H1 (cell line): Measurements from ENCODE around the gene GNAO1. TPM values are rescaled to one million over a fixed set of nuclear protein-coding genes. Genes with fewer than 3 reads are reported as not detected.

Experiments
- CHD7 ChIP-seq: fragments of 300-600 bp; sonication (generic); IDR thresholded peaks from 2 replicates; pipeline ENCODE4 v1.7.1; 2012; ENCODE audit warnings: low read length, moderate library complexity, mild to moderate bottlenecking, inconsistent platforms; ENCODE audit not compliant: insufficient replicate concordance
- CTBP2 ChIP-seq: IDR thresholded peaks from 2 replicates; pipeline ENCODE4 v1.7.0; 2011; ENCODE audit warnings: borderline replicate concordance, mild to moderate bottlenecking, moderate library complexity, mixed read lengths, low read length; ENCODE audit not compliant: insufficient read depth, insufficient read length
- MAFK ChIP-seq: IDR thresholded peaks from 2 replicates; pipeline ENCODE4 v1.6.1; 2012; ENCODE audit warnings: low read depth, mild to moderate bottlenecking, improper control_type of control experiment, low read length
- POLR2A ChIP-seq, 2 experiments: IDR thresholded peaks; 1 replicate in 1 of 2; 2 replicates in 1 of 2; pipeline ENCODE4 v1.6.1; 2011; ENCODE audit warnings: low read depth in 2 of 2, low read length in 2 of 2, mild to moderate bottlenecking in 2 of 2; ENCODE audit errors: control extremely low read depth in 1 of 2
- SP4 ChIP-seq: IDR thresholded peaks from 2 replicates; pipeline ENCODE4 v1.6.1; 2012; ENCODE audit warnings: low read length, inconsistent platforms
- TCF12 ChIP-seq: IDR thresholded peaks from 2 replicates; pipeline ENCODE4 v1.6.1; 2011; ENCODE audit warnings: low read depth, mild to moderate bottlenecking, low read length
- polyA plus RNA-seq, 7 experiments: library from polyadenylated mRNA; depleted of rRNA in 3 of 7; stranded (reverse) in 5 of 7; unstranded in 2 of 7; fragments of >200 nt in 5 of 7; fragments of 200-250 nt in 2 of 7; gene quantifications; 1 replicate in 5 of 7; 2 replicates in 1 of 7; 4 replicates in 1 of 7; pipeline versions ENCODE4 v1.2.1 to v1.2.3, GENCODE V29; 2011 to 2013; ENCODE audit warnings: missing spikeins in 2 of 7, mixed read lengths in 2 of 7
- total RNA-seq: library from RNA; stranded (reverse); fragmentation: NEBNext Ultra II Directional; extraction: Animal tissue kit (Norgen Biotek cat#: 25700); gene quantifications from 2 replicates; pipeline ENCODE4 v1.2.1, GENCODE V29; 2021

The GNAO1 gene
- total and polyA plus RNA-seq, 2 of the 8 experiments (the other 6 are each of a cell fraction or from before 2014, with no cell fraction given) = 6.7 to 34.4 TPM

DNA sequence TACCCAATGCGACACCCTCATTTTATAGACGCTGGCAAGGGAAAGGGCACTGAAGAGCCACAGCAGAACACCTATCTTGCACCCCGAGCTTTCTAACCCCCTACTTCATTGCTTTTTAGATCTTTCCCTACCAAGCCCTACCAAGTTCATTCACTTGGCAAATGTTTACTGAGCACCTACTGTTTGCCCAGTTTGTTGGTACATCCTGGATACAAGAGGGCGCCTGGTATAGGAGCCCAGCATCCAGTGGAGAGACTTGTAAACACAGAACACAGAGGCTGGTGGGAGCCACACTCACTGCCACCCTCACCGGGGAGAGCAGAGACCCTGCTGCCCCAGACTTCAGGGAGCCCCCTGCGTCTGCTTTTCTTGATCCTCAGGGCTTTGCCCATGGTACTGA lies 112.6 kb downstream of the GNAO1 start (continued):
- TF ChIP-seq CHD7 (no peak), SP4 (no peak), CTBP2 (no peak), POLR2A (IDR thresholded peaks at IDR 0.05; ENCODE audit: control extremely low read depth in 1 of 2, low read depth in 2 of 2, low read length in 2 of 2) (no peak), MAFK (no peak), TCF12 (no peak)
